GM21526 (cell line): ENCODE data around the gene MKX.
"Not testable (repeated sequence)": the region's sequence is repeated elsewhere in the genome, so short reads cannot be mapped to it uniquely, and the experiment has no call there.

Experiments
- ATAC-seq: cut with Tn5 transposase; IDR thresholded peaks from one replicate; pipeline ENCODE4 v1.9.1; 2021; ENCODE audit warnings: moderate library complexity; ENCODE audit not compliant: unreplicated experiment, low FRiP score

MKX gene

GRCh38 chr10:27698961-27699360 is 46.7 kb downstream of the MKX start:
- no peak for ATAC-seq

GRCh38 chr10:27696466-27696865 is 49.2 kb downstream of the MKX start:
- ATAC-seq, result no peak

DNA sequence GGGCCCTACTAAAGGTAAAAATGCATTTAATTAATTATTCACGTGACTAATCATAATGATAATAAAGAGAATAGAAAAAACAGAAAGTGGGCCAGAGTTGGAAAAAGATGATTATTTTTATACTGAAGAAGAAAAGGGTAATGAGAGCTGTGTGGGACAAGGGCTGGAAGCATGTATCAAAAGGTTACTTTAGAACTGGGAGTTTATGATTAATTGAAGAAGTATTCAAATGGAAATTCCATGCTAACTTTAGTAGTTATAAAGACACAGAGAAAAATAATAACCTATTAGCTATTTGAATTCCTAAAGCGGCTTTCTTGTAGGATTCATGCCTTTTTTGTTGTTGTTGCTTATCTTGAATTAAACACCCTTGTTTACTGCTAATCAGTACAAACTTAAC is 49.9 kb downstream of the MKX start:
- ATAC-seq, result no peak

- ATAC-seq, result no peak
Observed at GRCh38 chr10:27695088-27695487, 50.5 kb downstream of the MKX start.

- ATAC-seq, result no peak
Observed at GRCh38 chr10:27692663-27693062, 53.0 kb downstream of the MKX start.

DNA sequence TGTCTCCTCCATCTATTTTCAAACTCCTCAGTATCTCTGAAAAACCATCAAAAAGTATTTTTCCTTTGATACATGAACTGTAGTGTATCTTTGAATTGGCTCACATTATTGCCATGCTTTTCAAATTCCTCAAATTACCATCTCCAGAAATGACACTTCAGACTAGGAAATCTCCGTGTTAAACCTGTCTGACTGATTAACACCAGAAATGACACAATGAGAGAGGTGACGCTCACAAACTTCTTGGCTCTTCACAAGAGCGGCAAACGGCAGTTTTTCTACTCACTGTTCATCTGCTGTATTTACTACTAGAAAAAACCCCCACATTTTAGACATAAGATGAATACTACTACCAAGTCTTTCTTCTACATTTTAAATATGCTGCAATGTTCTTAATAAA is 56.6 kb downstream of the MKX start:
- ATAC-seq, result no peak

DNA sequence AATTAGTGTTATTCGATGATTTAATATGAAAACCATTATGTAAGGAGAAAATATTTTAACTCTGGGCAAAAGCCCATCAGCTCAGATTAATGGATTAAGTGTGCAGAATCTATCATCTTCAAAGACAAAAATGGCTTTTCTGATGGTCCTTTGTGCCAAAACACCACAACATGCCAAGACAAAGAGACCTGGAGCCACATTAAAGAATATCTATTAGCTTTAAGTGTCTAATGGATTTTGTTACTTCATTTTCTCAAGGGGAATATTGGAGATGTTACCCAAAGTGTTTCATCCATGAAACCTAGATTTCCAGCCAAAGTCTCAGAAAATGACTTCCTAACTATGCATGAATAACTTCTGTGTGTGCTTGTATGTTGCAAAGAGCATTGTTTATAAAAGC is 57.3 kb downstream of the MKX start:
- no peak for ATAC-seq

GRCh38 chr10:27687743-27688142 is 57.9 kb downstream of the MKX start:
- ATAC-seq, result no peak

- no peak for ATAC-seq
Observed at GRCh38 chr10:27687326-27687725, 58.3 kb downstream of the MKX start.

DNA sequence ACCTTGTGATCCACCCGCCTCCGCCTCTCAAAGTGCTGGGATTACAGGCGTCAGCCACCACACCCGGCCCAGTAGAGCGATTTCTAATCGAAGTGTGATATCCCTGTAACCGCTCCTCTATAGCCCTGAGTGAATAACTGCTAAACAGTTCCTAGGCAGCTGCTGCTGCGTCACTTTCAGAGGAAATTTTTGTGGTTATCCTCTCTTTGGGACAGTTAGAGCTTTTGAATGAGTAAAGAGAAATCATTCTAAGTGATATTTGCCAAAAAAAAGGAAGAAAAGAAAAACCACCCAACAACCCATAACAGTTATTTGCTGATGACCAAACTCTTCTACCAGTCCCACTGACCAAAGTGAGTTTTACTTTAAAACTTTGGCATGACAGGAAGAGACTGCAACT is 59.9 kb downstream of the MKX start:
- no peak for ATAC-seq

DNA sequence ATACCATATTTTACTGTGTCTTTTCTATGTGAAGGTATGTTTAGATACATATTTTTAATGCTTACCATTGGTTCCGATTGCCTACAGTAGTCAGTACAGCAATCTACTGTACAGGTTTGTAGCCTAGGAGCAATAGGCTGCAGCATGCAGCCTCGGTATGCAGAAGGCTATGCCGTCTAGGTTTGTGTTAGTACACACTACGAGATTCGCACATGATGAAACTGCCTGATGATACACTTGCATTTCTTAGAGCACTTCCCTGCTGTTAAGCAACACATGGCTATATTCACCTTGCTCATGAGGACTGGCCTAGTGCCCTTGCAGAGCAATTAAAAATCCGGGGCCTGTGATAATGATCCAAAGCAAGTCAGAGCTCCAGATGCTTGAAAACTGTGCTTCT is 62.4 kb downstream of the MKX start:
- no peak for ATAC-seq

GRCh38 chr10:27681795-27682194 is 63.8 kb downstream of the MKX start:
- ATAC-seq, result not testable (repeated sequence)

DNA sequence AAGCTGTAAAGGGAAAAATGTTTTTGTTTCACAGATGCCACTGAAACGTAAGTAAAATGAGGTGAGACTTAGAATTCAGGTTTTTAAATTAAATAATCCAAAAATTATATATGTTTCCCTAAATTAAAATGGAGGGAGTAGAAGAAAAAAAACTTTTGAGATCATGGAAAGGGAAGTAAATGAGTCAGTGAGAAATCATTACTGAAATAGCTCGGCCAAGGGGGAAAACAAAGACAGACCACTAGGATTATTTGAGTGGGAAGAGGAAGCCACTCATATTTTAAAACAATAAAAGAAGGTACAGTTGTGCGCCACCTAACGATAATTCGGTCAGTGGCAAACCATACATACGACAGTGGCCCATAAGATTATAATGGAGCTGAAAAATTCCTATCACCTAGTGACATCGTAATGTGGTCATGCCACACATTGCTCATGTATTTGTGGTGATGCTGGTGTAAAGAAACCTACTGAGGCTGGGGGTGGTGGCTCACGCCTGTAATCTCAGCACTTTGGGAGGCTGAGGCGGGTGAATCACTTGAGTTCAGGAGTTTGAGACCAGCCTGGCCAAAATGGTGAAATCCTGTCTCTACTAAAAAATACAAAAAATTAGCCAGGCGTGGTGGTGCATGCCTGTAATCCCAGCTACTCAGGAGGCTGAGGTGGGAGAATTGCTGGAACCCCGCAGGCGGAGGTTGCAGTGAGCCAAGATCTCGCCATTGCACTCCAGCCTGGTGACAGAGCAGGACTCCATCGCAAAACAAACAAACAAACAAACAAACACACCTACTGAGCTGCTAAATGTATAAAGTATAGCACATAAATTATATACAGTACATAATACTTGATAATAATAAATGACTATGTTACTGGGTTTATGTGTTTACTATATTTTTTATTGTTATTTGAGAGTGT is 64.7 kb downstream of the MKX start:
- no peak for ATAC-seq

GRCh38 chr10:27680006-27680557 is 65.5 kb downstream of the MKX start:
- no peak for ATAC-seq

- no peak for ATAC-seq
Observed at GRCh38 chr10:27679369-27679912, 66.2 kb downstream of the MKX start.

DNA sequence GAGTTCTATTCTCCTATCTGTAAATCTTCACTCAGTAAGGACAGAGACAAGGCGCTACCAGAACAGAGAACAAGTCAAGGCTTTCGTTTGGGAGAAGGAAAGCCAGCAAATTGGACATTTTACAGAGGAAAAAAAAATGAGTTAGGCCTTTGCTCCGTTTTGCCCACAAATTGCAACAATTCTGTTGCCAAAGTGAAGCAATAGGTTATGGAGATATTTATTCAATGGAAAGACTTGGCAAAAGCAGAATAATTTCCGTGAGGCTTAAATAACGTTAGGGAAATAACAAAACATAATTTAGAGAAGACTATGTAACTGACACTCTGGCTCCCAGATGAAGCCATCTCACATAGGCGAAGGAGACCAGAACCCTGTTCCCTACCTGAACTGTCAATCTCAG is 67.5 kb downstream of the MKX start:
- no peak for ATAC-seq

DNA sequence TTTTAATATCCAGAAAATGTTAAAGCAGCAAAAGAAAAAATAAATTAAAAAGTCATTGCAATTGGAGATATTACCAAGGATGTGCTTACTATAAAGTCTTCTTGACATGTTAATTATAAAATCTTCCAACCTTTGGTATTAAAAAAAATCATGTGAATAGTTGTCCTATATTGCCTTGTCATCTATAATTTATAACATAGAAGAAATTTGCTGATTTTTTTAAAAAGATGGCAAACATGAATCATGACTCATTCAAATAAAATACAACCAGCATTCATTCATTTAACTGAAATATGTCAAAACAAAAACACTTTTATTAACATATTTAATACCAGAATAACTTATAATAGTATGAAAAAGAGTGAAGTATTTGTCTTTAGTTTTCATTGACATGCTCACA is 72.6 kb downstream of the MKX start:
- ATAC-seq, result no peak

DNA sequence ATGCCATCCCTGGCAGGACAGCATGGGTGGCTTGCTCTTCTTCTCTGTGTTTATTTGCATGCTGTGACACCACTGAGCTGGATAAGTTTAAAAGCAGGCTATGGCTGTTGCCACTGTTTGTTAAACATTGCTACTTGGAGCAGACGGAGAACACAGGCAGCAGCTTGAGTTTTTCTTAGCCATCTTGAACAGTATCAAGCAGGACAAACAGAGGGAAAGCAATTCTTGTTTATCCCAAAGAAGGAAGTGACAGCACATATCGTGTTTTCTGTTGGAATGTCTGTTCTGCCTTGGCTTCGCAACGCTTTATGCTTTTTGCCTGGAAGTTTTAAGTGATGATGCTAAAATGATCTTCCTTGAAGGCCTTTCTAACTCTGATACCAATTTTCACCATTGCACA is 73.8 kb downstream of the MKX start:
- ATAC-seq, result no peak

DNA sequence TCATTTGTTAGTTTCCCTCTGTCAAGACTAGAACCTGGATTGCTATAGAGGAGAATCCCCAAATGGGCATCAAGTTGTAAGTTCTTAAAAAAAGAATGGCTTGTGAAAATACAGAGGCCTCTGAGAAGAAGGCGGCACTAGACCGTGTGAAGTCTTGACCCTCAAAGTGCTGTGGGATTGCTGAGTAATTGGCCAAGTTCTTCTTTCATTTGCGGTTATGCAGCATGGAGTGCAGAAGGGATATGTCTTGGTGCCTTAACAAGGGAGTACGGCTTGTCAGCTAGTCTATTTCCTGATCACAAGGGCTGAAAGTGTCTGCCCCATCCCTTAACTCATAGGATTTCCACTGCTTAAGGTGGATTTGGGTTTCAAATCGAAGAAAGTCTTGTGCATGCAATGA is 81.2 kb downstream of the MKX start:
- no peak for ATAC-seq

GRCh38 chr10:27663621-27664020 is 82.0 kb downstream of the MKX start:
- no peak for ATAC-seq

DNA sequence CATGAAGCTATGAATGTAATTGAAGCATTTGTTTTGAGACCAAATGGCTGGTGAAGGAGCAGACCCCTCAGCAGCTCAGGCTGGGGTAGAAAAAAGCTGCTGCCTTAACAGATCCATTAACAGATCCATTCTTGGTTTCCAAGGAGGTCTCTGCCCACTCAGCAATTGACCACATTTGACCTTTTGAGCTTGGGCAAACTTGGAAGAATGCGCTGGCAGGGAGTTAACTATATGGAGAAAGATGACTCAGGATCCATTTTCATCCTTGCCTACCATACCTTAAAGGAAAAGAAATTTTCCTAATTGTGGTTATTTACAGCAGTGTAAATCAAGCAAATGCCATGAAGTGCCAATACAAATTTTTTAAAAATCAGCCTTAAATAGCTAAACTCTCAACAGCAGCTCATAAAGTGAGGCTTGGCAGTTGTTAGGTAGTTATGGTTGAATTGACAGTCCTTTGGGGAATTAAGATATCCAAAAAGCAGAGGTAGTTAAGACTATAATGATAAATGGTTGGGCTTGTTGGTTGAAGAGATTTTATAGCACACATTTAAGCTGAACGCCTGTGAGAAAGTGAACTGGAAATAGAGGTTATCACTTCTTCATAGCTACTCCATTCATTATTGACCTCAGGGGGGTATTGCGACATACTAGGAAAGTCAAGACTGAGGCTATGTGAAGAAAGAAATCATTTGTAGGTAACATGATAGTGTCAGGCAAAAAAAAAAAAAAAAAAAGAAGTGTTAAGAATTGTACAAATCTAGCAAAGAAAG is 83.9 kb downstream of the MKX start:
- no peak for ATAC-seq
